Measurements from ENCODE around the gene IRF8. TPM values are rescaled to one million over a fixed set of nuclear protein-coding genes. Genes with fewer than 3 reads are reported as not detected.
A peak's percentile ranks its signal among the peaks of the same experiment; 100 is the strongest.

Gene IRF8
- total and polyA plus RNA-seq, 5 donors from 2014 or later = 0.78 to 4.4 (median 3.8) TPM

DNA sequence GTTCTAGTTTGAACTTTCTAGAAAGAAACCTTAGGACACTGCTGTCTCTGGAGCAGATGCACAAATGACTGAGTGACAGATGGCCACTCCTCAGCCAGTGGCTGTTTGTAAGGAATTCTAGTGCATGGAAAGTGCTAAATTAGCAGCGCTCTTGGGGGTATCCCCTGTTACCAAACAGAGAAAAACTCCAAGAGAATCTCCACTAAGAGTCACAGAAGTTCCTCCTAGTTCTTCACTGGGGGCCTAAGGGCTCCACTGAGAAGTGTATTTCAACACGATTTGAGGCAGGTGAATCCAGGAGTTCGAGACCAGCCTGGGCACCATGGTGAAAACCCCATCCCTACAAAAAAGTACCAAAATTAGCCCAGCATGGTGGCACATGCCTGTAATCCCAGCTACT, 18.1 kb upstream of the IRF8 start:
- ATAC-seq (ENCODE audit: low read depth in 2 of 2) (no peak), DNase-seq (no peak)
- Histone ChIP-seq H3K36me3 (ENCODE audit: control insufficient read depth, insufficient read depth, low read length) (no peaks in the 10 kb centered on the region), H3K9me3 (ENCODE audit: control insufficient read depth in 2 of 2, low read length in 2 of 2) (no peaks in the 10 kb centered on the region), H3K4me1 (ENCODE audit: control insufficient read depth, insufficient read depth, low read length, poor library complexity, severe bottlenecking) (no peaks in the 10 kb centered on the region), H3K27me3 (ENCODE audit: control insufficient read depth, insufficient read depth, low read length) (no peaks in the 10 kb centered on the region), H3K27ac (ENCODE audit: insufficient read depth, low read length, poor library complexity, severe bottlenecking) (no peak overlapping the region), H3K4me3 (ENCODE audit: low read depth, low read length) (no peak overlapping the region)
- no peaks in the 10 kb centered on the region for H3K4me1 Mint-ChIP-seq
- no peak overlapping the region for H3K27ac Mint-ChIP-seq
- no peaks in the 10 kb centered on the region for H3K36me3 Mint-ChIP-seq
- no peak overlapping the region for H3K4me3 Mint-ChIP-seq
- peaks cover 13% of the 10 kb centered on the region for H3K27me3 Mint-ChIP-seq
- peaks cover 0 to 6% (median 0%) of the 10 kb centered on the region in 7 donors for H3K9me3 Mint-ChIP-seq

GRCh38 chr16:85881436-85881835, 17.5 kb upstream of the IRF8 start:
- Histone ChIP-seq H3K27ac (ENCODE audit: insufficient read depth, low read length, poor library complexity, severe bottlenecking) (no peak overlapping the region), H3K4me3 (ENCODE audit: low read depth, low read length) (no peak overlapping the region), H3K9me3 (ENCODE audit: control insufficient read depth in 2 of 2, low read length in 2 of 2) (no peaks in the 10 kb centered on the region), H3K27me3 (ENCODE audit: control insufficient read depth, insufficient read depth, low read length) (no peaks in the 10 kb centered on the region), H3K36me3 (ENCODE audit: control insufficient read depth, insufficient read depth, low read length) (no peaks in the 10 kb centered on the region), H3K4me1 (ENCODE audit: control insufficient read depth, insufficient read depth, low read length, poor library complexity, severe bottlenecking) (no peaks in the 10 kb centered on the region)
- Mint-ChIP-seq H3K4me1 (no peaks in the 10 kb centered on the region), H3K9me3 (peaks cover 0 to 6% (median 0%) of the 10 kb centered on the region in 7 donors), H3K27me3 (peaks cover 13% of the 10 kb centered on the region), H3K4me3 (no peak overlapping the region), H3K27ac (no peak overlapping the region), H3K36me3 (no peaks in the 10 kb centered on the region)
- ATAC-seq (ENCODE audit: low read depth in 2 of 2) (no peak), DNase-seq (no peak)

DNA sequence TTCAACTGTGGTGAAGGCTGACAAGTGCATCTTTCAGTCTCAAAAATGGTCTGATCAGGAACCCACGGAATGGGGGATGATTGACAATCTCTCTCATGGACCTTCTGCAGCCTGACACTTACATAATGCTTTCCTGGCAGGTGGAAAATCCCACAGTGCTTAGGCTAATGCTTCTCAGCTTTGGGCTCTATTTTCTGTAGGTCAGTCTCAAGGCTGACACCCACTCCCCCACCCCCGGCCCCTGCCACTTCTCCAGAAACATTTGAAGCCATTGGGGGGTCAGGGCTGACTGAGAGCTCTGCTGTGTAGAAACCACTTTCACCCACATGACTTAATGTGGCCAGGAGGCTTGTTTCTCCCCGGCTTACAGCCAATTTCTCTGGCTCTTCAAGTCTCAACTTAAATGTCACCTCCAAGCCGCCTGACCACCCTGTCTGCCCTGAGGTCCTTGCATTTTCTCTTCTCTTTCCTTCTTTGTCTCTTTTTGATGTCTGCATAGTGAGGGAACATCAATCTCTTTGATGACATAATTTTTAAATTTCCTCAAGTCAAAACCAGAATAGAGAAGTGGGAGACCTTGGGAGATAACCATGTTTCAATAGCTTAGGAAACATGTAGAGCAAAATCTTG, 16.7 kb upstream of the IRF8 start:
- Mint-ChIP-seq H3K4me1 (peaks cover 0 to 1% (median 0%) of the 10 kb centered on the region in 4 donors), H3K27me3 (peaks cover 13% of the 10 kb centered on the region), H3K36me3 (no peaks in the 10 kb centered on the region), H3K9me3 (peaks cover 0 to 4% (median 0%) of the 10 kb centered on the region in 7 donors), H3K27ac (no peak overlapping the region), H3K4me3 (no peak overlapping the region)
- DNase-seq (no peak), ATAC-seq (ENCODE audit: low read depth in 2 of 2) (no peak)
- no peaks in the 10 kb centered on the region for H3K9me3 ChIP-seq (ENCODE audit: control insufficient read depth in 2 of 2, low read length in 2 of 2)
- H3K4me1 ChIP-seq (ENCODE audit: control insufficient read depth, insufficient read depth, low read length, poor library complexity, severe bottlenecking) = no peaks in the 10 kb centered on the region
- H3K36me3 ChIP-seq (ENCODE audit: control insufficient read depth, insufficient read depth, low read length) = no peaks in the 10 kb centered on the region
- H3K4me3 ChIP-seq (ENCODE audit: low read depth, low read length) = no peak overlapping the region
- H3K27ac ChIP-seq (ENCODE audit: insufficient read depth, low read length, poor library complexity, severe bottlenecking) = no peak overlapping the region
- peaks cover 2% of the 10 kb centered on the region for H3K27me3 ChIP-seq (ENCODE audit: control insufficient read depth, insufficient read depth, low read length)

GRCh38 chr16:85883813-85884212, 15.1 kb upstream of the IRF8 start:
- Mint-ChIP-seq H3K9me3 (no peaks in the 10 kb centered on the region), H3K27ac (no peak overlapping the region), H3K27me3 (peaks cover 21% of the 10 kb centered on the region), H3K4me1 (peaks cover 0 to 3% (median 1%) of the 10 kb centered on the region in 4 donors), H3K4me3 (no peak overlapping the region), H3K36me3 (no peaks in the 10 kb centered on the region)
- H3K36me3 ChIP-seq (ENCODE audit: control insufficient read depth, insufficient read depth, low read length) = no peaks in the 10 kb centered on the region
- H3K27ac ChIP-seq (ENCODE audit: insufficient read depth, low read length, poor library complexity, severe bottlenecking) = no peak overlapping the region
- H3K9me3 ChIP-seq (ENCODE audit: control insufficient read depth in 2 of 2, low read length in 2 of 2) = no peaks in the 10 kb centered on the region
- DNase-seq (no peak), ATAC-seq (ENCODE audit: low read depth in 2 of 2) (no peak)
- peaks cover under 1% of the 10 kb centered on the region for H3K4me1 ChIP-seq (ENCODE audit: control insufficient read depth, insufficient read depth, low read length, poor library complexity, severe bottlenecking)
- H3K27me3 ChIP-seq (ENCODE audit: control insufficient read depth, insufficient read depth, low read length) = peaks cover 2% of the 10 kb centered on the region
- no peak overlapping the region for H3K4me3 ChIP-seq (ENCODE audit: low read depth, low read length)

GRCh38 chr16:85884808-85885463, 14.0 kb upstream of the IRF8 start:
- Mint-ChIP-seq H3K36me3 (no peaks in the 10 kb centered on the region), H3K9me3 (no peaks in the 10 kb centered on the region), H3K4me3 (no peak overlapping the region), H3K27ac (peak overlapping the region in 1 of 3 donors; percentile 27), H3K4me1 (peaks cover 0 to 8% (median 3%) of the 10 kb centered on the region in 4 donors), H3K27me3 (peaks cover 24% of the 10 kb centered on the region)
- no peak overlapping the region for H3K4me3 ChIP-seq (ENCODE audit: low read depth, low read length)
- no peak for DNase-seq
- no peaks in the 10 kb centered on the region for H3K9me3 ChIP-seq (ENCODE audit: control insufficient read depth in 2 of 2, low read length in 2 of 2)
- H3K27me3 ChIP-seq (ENCODE audit: control insufficient read depth, insufficient read depth, low read length) = peaks cover 2% of the 10 kb centered on the region
- no peak overlapping the region for H3K27ac ChIP-seq (ENCODE audit: insufficient read depth, low read length, poor library complexity, severe bottlenecking)
- no peaks in the 10 kb centered on the region for H3K36me3 ChIP-seq (ENCODE audit: control insufficient read depth, insufficient read depth, low read length)
- ATAC-seq (ENCODE audit: low read depth in 2 of 2) = no peak
- peaks cover 4% of the 10 kb centered on the region for H3K4me1 ChIP-seq (ENCODE audit: control insufficient read depth, insufficient read depth, low read length, poor library complexity, severe bottlenecking)

- H3K36me3 Mint-ChIP-seq = no peaks in the 10 kb centered on the region
- Histone ChIP-seq H3K4me3 (ENCODE audit: low read depth, low read length) (no peak overlapping the region), H3K9me3 (ENCODE audit: control insufficient read depth in 2 of 2, low read length in 2 of 2) (no peaks in the 10 kb centered on the region), H3K27ac (ENCODE audit: insufficient read depth, low read length, poor library complexity, severe bottlenecking) (no peak overlapping the region), H3K27me3 (ENCODE audit: control insufficient read depth, insufficient read depth, low read length) (peaks cover 2% of the 10 kb centered on the region), H3K36me3 (ENCODE audit: control insufficient read depth, insufficient read depth, low read length) (no peaks in the 10 kb centered on the region), H3K4me1 (ENCODE audit: control insufficient read depth, insufficient read depth, low read length, poor library complexity, severe bottlenecking) (peaks cover 4% of the 10 kb centered on the region)
- H3K4me1 Mint-ChIP-seq = peaks cover 0 to 8% (median 3%) of the 10 kb centered on the region in 4 donors
- H3K4me3 Mint-ChIP-seq = no peak overlapping the region
- DNase-seq (no peak), ATAC-seq (ENCODE audit: low read depth in 2 of 2) (no peak)
- H3K27me3 Mint-ChIP-seq = peaks cover 23% of the 10 kb centered on the region
- no peaks in the 10 kb centered on the region for H3K9me3 Mint-ChIP-seq
- H3K27ac Mint-ChIP-seq = no peak overlapping the region
Measured at GRCh38 chr16:85885537-85885936, 13.4 kb upstream of the IRF8 start.

GRCh38 chr16:85888405-85889331, 10.3 kb upstream of the IRF8 start:
- DNase-seq (peak in 1 of 3 donors; percentile 30), ATAC-seq (ENCODE audit: low read depth in 2 of 2) (peak; percentile 37 to 65)
- H3K36me3 Mint-ChIP-seq = no peaks in the 10 kb centered on the region
- Histone ChIP-seq H3K27ac (ENCODE audit: insufficient read depth, low read length, poor library complexity, severe bottlenecking) (no peak overlapping the region), H3K9me3 (ENCODE audit: control insufficient read depth in 2 of 2, low read length in 2 of 2) (no peaks in the 10 kb centered on the region), H3K27me3 (ENCODE audit: control insufficient read depth, insufficient read depth, low read length) (peaks cover 2% of the 10 kb centered on the region), H3K4me1 (ENCODE audit: control insufficient read depth, insufficient read depth, low read length, poor library complexity, severe bottlenecking) (peaks cover 4% of the 10 kb centered on the region), H3K4me3 (ENCODE audit: low read depth, low read length) (no peak overlapping the region), H3K36me3 (ENCODE audit: control insufficient read depth, insufficient read depth, low read length) (no peaks in the 10 kb centered on the region)
- peaks cover 22% of the 10 kb centered on the region for H3K27me3 Mint-ChIP-seq
- no peaks in the 10 kb centered on the region for H3K9me3 Mint-ChIP-seq
- H3K4me3 Mint-ChIP-seq = no peak overlapping the region
- H3K27ac Mint-ChIP-seq = no peak overlapping the region
- H3K4me1 Mint-ChIP-seq = peaks cover 0 to 8% (median 4%) of the 10 kb centered on the region in 4 donors

Data from CD4-positive, CD25-positive, alpha-beta regulatory T cell (primary cell).